A549 (cell line): ENCODE data around the gene HIF1A.

Experiments used
- CTCF ChIP-seq: fragments of >200 bp; sonication (Bioruptor Twin); formaldehyde crosslinking; IDR thresholded peaks from 3 replicates; pipeline ENCODE4 v1.5.1; 2016
- EHMT2 ChIP-seq: fragments of 200-600 bp; sonication (generic); IDR thresholded peaks from 2 replicates; pipeline ENCODE4 v1.6.1; 2016; ENCODE audit warnings: antibody characterized with exemption, low read depth, mild to moderate bottlenecking, moderate library complexity
- MAZ ChIP-seq: fragments of 150-350 bp; IDR thresholded peaks from 2 replicates; pipeline ENCODE4 v1.6.1; 2014; ENCODE audit warnings: antibody characterized with exemption, low read depth, low read length, borderline replicate concordance
- REST ChIP-seq: fragments of 200-600 bp; sonication (generic); IDR thresholded peaks from 2 replicates; pipeline ENCODE4 v1.6.1; 2016; ENCODE audit warnings: antibody characterized with exemption, mild to moderate bottlenecking, moderate library complexity

DNA sequence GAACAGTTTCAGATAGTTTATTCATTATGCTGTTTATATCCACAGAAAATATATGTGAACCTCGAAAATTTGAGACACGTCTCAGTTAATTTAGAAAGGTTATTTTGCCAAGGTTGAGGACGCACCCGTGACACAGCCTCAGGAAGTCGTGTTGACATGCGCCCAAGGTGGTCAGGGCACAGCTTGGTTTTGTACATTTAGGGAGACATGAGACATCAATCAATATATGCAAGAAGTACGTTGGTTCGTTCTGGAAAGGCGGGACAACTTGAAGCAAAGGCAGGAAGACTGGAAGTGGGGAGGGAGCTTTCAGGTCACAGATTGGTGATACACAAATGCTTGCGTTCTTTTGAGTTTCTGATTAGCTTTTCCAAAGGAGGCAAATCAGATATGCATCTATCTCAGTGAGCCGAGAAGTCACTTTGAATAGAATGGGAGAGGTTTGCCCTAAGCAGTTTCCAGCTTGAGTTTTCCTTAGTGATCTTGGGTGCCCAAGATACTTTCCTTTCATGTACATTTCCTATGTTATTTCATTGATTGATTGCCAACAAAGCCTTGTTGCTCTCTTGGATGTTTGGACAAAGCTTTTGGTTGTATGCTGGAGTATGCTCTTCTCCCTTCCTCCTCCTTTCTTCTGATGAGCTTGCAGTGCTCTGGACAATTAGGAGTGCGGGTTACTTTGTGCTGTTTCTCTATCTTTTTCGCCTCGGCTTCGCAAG, 70.1 kb downstream of the HIF1A start:
- TF ChIP-seq CTCF (no peak), REST (no peak), MAZ (no peak), EHMT2 (no peak)
